NCI-H226 (cell line): ENCODE measurements around the gene PLEKHM3.
"Not testable (repeated sequence)": the region's sequence is repeated elsewhere in the genome, so short reads cannot be mapped to it uniquely, and the experiment has no call there.

Source experiments
- DNase-seq: peaks from one replicate; pipeline ENCODE4 v3.0.0-alpha.2; 2015

Gene PLEKHM3

GRCh38 chr2:207920721-207921120, 104.6 kb downstream of the PLEKHM3 start:
- DNase-seq: no peak

GRCh38 chr2:207920321-207920720, 105.0 kb downstream of the PLEKHM3 start:
- DNase-seq: no peak

GRCh38 chr2:207919164-207919919, 106.0 kb downstream of the PLEKHM3 start:
- DNase-seq: no peak

GRCh38 chr2:207914716-207915115, 110.6 kb downstream of the PLEKHM3 start:
- peak; percentile 48 for DNase-seq

- DNase-seq: no peak
Measured at GRCh38 chr2:207913772-207914358, 111.5 kb downstream of the PLEKHM3 start.

- DNase-seq: no peak
Measured at GRCh38 chr2:207911856-207912255, 113.5 kb downstream of the PLEKHM3 start.

- no peak for DNase-seq
Measured at GRCh38 chr2:207911215-207911614, 114.1 kb downstream of the PLEKHM3 start.

GRCh38 chr2:207906495-207906894, 118.8 kb downstream of the PLEKHM3 start:
- not testable (repeated sequence) for DNase-seq

- DNase-seq: no peak
Measured at GRCh38 chr2:207905546-207905945, 119.8 kb downstream of the PLEKHM3 start.

GRCh38 chr2:207903236-207903635, 122.1 kb downstream of the PLEKHM3 start:
- no peak for DNase-seq

- no peak for DNase-seq
Measured at GRCh38 chr2:207902821-207903220, 122.5 kb downstream of the PLEKHM3 start.

GRCh38 chr2:207901829-207902228, 123.5 kb downstream of the PLEKHM3 start:
- no peak for DNase-seq

GRCh38 chr2:207901401-207901800, 123.9 kb downstream of the PLEKHM3 start:
- no peak for DNase-seq

- no peak for DNase-seq
Measured at GRCh38 chr2:207898354-207898695, 127.0 kb downstream of the PLEKHM3 start.

- no peak for DNase-seq
Measured at GRCh38 chr2:207897541-207898353, 127.6 kb downstream of the PLEKHM3 start.

- DNase-seq: no peak
Measured at GRCh38 chr2:207896525-207897285, 128.6 kb downstream of the PLEKHM3 start.

GRCh38 chr2:207895274-207895860, 130.0 kb downstream of the PLEKHM3 start:
- no peak for DNase-seq

- no peak for DNase-seq
Measured at GRCh38 chr2:207892716-207893402, 132.5 kb downstream of the PLEKHM3 start.

- no peak for DNase-seq
Measured at GRCh38 chr2:207891086-207891844, 134.1 kb downstream of the PLEKHM3 start.

- no peak for DNase-seq
Measured at GRCh38 chr2:207887500-207887899, 137.8 kb downstream of the PLEKHM3 start.

- DNase-seq: no peak
Measured at GRCh38 chr2:207885010-207885409, 140.3 kb downstream of the PLEKHM3 start.
